HG02610 (cell line): ENCODE results near the gene MED23.

Experiments used
- ATAC-seq: cut with Tn5 transposase; IDR thresholded peaks from one replicate; pipeline ENCODE4 v1.9.1; 2021; ENCODE audit warnings: mild to moderate bottlenecking, moderate library complexity; ENCODE audit not compliant: unreplicated experiment

Gene MED23

DNA sequence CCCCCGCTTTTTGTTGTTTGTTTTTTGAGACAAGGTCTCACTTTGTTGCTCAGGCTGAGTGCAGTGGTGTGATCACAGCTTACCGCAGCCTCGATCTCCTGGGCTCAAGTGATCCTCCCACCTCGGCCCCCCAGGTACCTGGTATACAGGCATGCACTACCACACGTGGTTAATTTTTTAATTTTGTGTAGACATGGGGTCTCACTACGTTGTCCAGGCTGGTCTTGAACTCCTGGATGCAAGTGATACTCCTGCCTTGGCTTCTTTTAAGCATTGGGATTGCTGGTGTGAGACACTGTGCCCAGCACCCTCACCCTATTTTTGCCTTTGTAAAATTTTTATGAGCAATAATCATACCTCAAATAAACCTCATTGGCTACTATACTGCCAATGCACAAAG, 14.5 kb upstream of the MED23 start:
- ATAC-seq: no peak

DNA sequence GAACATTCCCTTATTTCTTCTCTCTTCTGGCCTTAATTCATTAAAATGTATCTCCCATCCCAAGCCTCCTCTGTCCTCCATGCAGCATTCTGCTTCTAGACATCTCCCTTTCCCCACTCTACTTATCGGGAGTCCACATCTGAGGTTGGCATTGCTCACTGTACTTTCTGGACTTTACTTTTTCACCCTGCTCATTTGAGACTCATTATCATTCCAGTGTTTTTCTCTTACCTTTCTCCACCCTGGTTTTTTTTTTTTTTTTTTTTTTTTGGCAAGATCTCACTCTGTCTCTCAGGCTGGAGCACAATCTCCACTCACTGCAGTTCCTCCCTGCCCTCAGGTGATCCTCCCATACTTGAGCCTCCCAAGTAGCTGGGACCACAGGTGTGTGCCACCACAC, 13.5 kb upstream of the MED23 start:
- ATAC-seq: no peak

DNA sequence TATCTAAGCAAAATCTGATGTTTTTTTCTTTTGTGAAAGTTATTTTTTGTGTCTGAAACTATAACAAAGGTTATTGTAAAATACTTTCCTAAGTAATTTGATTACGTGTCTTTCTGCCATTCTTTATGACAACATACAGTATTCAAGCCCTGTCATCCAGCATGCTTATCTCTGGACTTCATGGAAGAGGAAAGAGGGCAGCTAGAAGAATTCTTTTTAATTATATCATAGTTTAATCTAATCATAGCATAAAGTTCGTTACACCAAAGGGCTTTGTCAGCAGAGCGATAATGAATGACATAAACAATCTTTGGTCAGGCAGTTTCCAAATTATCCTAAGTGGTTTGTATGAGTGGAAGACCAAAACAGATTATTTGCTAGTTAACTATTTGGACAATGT, 12.5 kb upstream of the MED23 start:
- no peak for ATAC-seq

DNA sequence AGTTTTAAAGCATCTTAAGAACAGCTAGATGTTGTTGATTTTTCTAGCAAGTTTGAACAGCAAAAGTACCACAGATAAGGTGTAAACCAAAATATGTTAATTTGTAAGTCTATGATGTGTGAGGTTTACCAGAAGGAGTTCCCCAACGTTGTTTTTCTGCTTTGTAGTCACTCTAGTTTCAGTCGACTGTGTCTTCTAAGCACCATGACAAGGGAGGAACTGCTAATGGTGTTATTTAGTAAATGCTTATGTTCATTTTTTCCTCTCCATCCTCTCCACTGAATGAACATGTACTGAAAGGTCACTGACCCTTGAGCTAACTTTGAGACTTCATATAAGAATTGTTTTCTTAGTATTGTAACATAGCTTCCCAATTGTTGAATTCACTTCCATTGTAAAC, 12.1 kb upstream of the MED23 start:
- peak; percentile 89 for ATAC-seq

DNA sequence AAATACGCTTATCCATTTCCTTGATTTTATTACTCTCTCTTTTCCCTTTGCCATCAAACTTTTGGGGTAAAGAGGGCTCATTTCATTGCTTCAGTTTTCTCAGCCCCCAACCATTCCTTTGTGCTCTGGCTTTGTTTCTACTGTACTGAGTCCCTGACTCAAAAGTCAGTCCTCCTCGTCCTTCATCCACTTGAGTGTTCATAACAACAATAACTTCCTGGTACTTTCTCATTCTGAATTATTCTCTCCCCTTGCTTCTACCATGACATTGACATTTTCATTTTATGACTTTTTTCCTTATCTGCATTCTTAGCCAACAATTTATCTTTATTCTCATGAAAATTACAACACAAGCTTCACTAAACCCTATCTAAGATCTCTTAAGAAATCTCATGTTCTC, 10.0 kb upstream of the MED23 start:
- no peak for ATAC-seq

DNA sequence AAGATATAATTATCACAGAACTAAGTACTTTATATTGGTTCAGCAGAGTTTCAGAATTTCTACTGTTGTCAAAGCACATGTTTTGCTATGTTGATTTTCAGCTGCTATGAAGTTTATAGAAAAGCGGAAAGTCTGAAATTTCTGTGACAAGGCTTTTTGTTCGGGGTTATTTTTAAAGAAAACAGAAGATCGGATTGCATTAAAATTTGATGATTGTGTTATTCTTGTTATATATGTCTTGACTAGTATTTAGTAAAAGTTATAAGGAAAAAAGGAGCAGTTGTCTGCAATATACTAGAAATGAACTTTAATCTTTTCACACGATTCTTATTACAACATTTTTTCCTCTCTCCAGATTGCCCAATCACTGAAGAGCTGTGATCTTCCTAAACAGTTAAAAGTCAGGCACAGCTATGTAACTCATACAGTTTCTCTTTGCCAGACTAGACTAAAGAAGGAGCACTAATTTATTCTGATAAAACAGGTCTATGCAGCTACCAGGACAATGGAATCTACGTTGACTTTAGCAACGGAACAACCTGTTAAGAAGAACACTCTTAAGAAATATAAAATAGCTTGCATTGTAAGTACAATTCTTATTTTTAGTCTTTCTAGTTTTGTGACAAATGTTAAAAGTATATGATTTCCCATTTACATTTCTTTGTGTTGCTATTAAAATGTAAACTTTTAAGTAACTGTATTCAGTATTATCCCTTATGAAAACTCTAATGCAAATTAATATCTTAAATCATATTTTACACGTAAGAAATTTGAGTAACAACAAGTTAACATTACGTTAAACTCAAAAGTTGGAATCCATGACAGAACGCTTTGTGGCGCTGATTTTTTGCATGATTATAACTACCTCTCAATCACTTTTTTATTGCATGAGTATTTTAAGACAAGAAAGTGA, 9.1 kb upstream of the MED23 start, which contains the start of gene ENPP3:
Gene ENPP3 (plus strand): TSS at position 423 of the 913 bp plus-strand sequence. CDS start 83 bp downstream, at position 506.
- ATAC-seq: no peak

DNA sequence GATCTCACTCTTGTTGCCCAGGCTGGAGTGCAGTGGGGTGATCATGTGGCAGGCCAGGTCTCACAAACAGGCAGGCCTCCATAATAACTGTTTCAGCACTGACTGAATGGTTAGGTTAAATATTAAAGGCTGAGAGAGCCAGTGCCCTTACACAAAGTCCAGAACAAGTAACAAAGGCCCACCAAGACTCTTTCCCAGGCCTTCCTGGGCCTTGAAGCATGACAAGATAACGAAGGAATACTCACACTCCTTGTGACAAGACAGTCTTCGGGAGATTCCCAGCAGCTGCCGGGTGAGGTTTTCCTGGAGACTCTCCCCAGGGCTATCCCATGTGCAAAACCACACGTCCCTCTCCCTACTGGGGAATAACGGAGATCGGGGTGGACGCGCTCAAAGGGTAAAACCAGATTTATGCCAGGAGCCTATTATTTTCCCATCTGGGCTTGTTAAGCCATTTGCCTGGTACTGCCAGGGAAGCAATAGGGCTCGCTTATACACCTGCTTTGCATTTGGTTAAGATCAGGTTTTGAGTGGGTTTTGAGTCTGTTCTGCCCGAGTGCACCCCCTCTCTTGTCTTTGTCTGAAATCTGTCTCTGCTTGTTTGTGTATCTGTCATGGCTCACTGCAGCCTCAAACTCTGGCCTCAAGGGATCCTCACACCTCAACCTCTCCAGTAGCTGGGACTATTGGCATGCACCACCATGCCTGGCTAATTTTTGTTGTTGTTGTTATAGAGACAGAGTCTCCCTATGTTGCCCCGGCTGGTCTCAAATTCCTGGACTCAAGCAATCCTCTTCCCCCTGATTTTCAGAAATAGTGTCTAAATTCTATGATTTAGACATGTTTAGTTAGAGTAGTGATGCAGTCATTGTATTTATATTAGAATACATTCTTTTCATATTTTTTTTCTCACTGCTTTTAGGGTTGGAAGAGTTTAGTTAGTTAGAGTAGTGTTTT, 7.6 kb upstream of the MED23 start:
- ATAC-seq: peak; percentile 85

DNA sequence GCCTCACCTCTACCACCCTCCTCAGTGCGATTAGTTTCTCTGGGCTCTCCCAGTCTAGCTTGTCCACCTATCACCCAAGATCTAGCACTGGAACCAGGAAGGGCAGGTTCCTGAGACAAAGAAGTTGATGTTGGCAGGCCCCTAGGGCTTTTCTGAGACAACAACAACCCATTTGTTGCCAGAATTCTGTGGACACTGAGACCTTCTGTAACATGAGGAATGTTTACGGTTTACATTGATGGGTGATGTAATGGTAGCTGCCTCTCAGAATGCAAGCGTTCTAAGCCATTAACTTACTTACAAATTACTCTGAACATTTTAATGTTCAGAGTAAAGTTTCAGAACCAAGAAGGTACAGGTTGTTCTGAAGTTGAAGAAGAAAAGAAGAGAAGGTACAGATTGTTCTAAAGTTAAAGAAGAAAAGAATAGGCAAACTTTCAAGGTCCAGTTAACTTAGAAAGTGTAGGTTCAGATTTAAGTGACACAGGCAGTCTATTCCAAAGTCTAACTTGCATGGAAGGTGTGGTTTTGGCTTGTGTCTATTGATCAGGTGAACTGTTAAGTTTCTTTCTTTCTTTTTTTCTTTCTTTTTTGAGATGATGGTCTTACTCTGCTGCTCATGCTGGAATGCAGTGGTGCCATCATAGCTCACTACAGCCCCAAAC, 3.7 kb upstream of the MED23 start:
- no peak for ATAC-seq

DNA sequence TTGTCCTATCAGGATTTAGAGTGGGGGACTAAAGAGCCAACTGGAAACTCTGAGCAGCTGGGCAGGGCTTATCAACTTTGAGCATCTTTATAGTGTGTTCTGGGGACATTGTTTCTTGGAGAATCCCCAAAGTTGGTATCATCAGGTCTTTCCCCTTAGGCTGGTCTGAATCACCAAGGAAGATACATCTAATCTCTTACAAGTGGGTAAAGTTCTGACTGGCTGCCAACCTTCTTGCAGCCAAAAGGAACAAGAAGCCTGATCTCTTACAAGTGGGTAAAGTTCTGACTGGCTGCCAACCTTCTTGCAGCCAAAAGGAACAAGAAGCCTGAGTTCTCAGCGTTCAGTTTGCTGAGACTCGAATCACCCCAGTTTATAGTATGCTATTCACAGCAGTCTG, 1.6 kb upstream of the MED23 start:
- ATAC-seq: no peak

DNA sequence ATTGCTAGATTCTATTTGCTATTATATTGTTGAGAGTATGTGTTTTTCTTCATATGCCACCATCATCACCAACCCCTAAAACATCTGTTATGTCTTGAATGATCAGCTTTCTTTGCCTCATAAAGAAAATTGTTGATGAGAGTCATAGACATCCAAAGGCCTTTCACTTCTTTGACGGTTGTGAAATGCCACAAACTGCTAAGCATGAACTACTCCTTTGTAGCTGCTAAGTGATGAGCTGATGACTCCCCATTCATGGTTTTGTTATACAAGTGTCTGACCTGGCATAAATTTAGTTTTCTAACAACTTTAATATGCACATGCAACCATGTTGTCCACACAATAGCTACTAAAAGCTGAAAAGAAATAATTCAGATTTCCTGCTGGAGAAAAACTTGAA, 684 bp upstream of the MED23 start:
- ATAC-seq: no peak

DNA sequence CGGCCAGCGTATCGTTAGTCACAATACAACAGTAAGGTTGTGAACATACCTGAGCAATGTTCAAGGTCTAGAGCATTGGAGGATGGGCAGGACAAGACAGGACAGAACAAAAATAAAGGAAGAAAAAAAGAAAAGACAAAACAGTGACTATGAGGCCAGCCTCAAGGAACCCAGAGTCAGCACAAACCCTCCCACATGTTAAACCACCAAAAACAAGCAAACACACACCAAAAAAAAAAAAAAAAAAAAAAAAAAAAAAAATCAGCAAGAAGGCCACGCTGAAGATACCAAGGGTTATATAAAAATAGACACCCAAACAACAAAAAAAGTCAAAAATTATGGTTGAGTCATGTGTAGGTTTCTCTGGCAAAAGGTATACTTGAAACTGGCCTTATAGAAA, 12.8 kb downstream of the MED23 start:
- ATAC-seq: no peak

DNA sequence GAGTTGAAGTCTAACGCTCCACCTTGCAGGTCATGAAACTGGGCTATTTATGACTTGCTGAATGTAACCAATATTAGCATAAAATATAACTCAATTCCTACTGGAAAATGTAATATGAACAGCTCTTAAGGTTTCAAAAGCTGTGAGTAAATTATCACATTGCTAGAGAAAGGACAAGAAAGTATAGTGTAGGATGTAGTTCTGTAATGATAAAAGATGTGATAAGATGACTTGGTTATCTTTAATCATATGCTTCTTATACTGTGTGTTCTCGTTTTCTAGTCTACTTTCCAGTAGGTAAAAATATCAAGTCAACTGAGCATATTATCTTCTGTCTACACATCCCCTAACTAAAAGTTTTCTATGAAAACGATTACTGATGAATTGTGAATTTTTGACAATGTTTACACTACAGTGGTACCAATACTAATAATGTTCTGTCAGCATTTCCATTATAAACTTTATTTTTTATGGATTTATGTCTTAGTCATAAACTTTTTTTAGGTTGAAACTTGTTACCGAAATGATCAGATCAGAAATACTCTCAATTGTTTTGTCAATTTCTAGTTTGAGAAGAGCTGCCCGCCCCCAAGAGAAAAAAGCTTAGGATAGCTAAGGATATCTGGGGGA, 14.6 kb downstream of the MED23 start:
- ATAC-seq: no peak

DNA sequence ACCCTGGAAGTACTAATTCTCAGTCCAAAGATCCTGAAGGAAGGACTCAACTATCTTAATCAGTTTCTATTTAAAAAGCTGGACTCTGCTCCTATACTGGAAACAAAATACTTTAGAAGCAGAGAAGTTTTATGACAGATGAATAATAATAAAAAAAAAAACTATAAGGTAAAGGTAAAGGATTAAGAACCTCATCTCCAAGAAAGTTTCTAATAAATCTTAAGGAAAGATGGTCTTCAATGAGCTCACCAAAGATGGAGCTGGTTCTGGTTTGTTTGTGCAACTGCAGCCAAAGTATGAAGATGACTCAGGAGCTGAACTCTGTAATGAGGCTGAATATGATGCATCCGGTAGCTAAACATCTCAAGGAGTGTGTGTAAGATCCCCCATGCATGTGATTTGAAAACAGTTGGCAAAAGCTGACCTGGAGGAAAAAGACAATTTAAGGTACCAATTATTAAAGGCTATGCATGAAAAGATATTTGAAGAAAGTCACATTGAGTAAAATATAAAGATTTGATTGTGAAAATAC, 25.2 kb downstream of the MED23 start:
- ATAC-seq: no peak

DNA sequence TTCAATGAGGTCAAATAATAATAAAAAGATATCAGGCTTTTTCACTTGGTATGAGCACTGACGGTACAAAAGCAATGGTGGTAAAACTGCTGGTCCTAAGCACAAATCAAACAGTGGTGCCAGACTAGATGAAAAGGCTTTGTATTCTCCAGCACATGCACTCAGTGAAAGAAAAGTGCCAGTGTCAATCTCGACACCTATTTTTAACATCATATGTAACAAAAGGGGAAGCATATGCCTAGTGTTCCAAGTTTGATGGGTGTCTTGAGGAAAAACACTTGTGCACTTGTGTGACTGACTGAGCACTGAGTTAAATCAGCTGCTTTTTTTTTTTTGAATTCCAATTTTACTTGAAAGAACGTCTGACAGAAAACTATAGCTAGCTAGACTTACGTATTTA, 27.3 kb downstream of the MED23 start:
- no peak for ATAC-seq

DNA sequence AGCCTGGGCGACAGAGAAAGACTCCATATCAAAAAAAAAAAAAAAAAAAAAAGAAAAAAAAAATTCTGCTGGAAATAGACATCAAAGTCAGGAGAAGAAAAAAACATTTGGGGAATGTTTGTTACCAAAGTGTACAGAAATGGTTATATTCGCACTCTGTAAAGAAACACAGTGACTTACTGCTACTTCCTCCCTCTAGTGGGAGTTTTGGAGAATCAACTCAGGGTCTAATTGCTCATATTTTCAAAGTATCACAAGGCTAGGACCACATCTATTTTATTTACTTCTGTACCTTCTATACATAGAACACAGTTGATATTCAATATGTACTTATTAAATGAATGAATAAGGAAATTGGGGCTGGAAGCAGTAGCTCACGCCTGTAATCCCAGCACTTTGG, 30.6 kb downstream of the MED23 start:
- ATAC-seq: no peak

DNA sequence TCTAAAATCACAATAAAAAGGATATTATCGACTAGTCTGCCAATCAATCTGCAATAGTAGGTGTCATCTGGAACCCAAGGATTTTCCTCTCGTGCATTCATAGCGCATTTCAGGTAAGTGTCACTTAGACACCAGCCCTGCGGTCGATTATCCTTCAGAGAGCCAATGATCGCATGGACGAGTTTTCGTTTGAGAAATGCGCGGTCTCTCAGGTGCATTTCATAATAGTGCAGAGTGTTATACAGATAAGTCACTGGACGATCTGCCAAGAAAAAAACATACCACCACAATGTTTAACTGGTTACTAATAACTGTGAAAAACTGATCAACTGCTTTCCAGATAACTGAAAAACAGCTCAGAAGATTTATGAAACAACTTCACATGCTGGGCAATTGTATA, 34.0 kb downstream of the MED23 start:
- no peak for ATAC-seq

DNA sequence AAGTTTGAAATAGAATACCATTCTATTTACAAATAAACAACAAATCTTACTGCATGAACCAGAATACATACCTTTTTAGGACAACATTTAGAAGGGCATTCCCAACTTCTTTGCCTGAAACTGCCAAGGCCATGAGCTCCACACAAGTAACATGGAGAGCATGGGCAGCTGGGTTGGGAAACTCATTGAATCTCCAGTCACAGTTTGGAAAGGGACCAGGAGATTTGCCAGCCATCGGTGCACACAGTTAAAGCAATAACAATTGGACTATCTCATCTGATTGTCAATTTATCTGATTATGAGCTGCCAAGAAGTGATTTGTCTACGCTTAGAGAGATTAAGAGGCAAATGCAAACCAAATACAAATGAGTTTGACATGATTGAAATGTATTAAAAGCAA, 35.1 kb downstream of the MED23 start:
- ATAC-seq: no peak

DNA sequence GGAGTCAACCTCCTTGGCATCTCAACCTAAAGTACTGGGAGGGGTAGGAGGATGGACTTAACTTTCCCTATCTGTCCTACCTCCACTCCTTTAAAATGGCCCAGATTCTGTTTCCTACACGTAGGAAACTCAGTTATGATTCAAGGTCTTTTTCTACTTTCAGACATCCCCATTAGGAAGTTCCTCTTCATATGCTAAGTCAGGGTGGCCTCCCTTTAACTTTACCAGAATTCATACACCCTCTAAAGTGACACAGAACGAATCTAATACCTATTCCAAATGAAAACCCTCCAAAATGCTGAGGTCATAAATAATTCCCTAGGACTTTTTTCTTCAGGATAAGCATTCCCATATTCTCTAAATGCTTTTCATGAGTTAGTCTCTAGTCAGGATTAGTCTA, 39.4 kb downstream of the MED23 start:
- no peak for ATAC-seq

DNA sequence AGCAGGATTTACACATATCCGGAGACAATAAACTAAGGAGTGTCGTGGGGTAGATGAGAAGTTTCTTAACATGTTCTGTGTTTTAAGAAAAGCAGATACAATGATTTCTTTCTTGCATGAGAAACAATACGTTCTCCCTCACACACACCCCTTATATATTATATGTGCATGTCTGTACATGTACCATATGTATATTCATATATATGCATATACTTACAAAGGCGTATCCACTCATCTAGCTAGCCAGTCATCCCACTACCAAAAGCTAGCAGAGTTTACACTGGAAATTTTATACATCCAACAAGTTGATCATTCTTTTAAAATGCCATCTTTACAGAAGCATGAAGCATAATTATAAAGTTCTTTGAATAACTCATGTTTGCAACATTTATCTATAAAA, 40.1 kb downstream of the MED23 start:
- ATAC-seq: no peak

DNA sequence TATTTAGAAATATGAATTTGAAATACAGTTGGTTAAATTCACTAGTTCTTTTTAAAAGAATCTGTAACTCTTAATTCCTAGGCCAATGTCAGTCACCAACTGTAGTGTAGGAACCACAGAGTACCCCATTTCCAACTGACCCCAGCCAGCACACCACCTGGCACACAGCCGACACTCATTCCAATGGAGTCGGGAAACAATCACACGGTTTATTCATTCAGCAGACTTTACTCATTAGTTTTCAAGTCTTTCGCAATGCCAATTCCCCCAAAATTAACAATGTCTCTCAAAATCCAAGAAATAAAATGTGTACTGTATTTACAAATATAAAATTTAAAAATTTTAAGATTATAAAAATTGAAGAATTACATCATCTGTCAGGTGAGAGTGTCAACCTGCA, 41.5 kb downstream of the MED23 start:
- ATAC-seq: no peak

DNA sequence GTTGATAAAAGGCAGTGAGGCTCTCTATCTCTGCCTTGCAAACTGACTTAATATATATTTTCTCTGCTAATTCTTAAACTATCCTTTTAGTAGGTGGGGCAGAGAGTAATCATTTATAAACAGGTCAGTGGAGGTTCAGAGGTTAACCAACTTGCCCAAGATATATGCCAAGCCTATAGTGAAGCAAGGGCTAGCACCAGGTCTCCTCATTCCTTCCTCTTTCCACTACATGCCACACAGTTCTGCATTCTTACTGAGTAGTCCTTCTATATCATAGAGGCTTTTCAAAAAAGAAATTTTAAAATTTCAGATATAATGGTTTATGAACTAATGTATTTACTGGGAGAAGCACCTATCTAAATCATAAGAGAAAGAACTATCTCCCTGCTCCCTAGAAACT, 46.5 kb downstream of the MED23 start:
- ATAC-seq: no peak
